Measurements from ENCODE around the gene KRT8.
A peak's percentile ranks its signal among the peaks of the same experiment; 100 is the strongest.
"Not testable (repeated sequence)": the region's sequence is repeated elsewhere in the genome, so short reads cannot be mapped to it uniquely, and the experiment has no call there.

KRT8 gene

DNA sequence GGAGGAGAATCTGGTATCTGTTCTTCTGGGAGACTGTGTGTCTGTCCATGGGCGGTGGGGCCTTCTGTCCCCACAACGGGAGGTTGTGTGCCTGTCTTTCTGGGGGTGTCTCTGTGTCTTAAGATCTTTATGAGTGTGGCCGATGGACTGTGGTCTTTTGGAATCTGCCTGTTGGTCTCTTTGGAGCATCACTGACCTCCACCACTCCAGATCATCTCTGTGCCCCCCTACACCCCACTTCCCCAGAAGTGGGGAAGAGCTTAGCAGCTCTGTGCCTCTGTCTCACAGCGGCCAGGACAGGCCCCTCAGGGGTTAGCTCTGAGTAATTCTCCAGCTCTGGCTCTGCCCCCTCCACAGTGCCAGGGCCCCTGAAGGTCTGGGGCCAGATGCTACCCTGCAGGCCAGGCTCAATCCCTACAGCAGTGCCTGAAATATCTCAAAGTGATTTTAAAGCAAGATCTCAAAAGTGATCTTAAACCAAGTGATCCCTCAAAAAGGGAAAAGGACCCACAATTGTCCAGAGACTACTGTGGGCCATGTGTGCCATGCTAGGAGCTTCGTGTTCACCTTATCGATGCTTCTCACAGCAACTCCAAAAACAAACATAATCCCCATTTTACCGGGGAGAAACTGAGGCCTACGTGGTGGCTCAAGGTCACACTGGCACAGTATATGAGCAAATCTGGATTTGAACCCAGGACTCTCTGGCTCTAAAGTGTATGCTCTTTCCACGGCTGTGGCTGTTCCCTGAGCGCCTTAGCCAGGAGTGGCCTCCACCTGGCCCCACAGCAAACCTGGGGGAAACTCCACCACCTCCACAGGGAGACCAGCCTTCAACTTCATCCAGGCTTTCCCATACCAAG, 30.1 kb downstream of the KRT8 start:
- DNase-seq (ENCODE audit: low spot score): no peak

DNA sequence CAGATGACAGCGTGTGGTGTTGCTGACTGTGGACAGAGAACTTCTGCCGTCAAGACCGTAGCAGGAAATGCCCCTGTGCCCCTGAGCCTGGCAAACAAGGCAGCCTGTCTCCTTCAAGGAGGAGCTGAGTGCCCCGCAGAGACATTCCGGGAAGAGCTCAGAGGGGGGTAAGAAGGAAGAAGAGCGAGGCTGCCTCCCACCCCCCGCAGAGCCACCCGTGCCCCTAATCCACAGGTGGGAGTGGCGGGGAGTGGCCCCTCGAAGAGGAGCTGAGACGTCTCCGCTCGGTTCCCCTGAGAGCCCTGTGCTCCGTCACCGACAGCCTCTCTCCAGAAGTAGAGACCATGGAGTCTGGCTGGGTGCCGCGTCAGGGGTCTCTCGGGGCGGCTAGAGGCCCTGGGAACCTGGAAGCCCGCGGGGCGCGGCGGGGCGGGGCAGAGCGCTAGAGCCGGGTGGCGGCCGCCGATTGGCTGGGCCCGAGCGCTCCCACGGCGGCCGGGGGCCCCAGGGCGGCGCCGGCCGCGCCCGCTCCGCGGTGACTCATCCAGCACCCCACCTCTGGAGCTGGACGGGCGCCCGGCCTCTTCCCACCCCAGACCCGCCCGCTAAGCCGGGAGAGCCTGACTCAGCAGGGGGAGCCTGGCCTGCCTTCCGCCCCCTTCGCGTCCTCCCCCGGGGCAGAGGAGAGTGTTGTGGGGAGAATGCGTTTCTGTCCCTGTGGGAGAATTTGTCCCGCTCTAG, 30.9 kb downstream of the KRT8 start:
- peak; percentile 21 for DNase-seq (ENCODE audit: low spot score)

DNA sequence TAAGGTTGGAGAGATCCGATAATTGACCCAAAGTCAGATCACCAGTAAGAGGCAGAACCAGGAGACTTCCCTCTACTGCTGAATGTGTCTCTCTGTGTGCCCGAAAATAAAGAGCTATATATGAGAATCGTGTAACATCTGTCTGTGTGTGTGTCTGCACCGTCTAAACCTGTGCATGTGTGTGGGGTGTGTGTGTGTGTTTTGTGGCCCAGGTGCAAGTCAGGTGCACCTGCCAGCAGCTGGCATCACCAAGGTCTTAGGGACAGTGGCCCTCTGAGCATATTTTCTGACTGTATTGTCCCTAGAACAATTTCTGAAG, 31.4 kb downstream of the KRT8 start:
- DNase-seq (ENCODE audit: low spot score): no peak

DNA sequence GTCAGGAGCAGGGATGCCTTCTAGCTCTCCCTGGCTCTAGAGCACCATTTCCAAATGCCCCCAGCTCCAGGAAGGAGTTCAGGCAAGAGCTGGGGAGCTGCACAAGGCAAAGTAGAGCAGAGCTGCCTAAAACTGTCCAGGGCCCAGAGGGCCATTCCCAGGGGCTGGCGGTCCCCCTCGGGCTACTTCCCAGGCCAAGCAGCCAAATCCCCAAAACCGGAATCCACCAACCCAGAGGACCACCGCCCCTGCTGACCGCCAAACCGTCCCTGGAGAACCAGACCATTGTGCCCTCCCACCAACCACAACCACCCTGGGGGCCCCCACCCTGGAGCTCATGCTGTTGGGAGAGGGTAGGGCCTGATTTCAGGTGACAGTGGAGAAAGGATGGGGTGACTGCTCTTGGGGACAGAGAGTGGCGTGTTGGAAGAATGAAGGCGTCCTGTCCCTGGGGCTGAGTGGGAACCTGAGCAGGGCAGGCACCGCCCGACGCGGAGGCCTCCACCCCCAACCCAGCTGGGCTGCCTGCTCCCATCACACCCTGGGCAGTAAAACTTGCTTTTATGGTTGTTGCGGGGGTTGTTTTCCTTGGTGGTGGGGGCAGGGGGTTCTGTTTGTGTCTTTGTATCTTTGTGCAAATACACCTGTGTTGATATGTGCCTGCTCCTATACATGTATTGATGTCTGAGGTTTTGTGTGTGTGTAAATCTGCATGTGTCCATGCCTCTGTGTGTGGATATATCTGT, 32.1 kb downstream of the KRT8 start:
- no peak for DNase-seq (ENCODE audit: low spot score)

DNA sequence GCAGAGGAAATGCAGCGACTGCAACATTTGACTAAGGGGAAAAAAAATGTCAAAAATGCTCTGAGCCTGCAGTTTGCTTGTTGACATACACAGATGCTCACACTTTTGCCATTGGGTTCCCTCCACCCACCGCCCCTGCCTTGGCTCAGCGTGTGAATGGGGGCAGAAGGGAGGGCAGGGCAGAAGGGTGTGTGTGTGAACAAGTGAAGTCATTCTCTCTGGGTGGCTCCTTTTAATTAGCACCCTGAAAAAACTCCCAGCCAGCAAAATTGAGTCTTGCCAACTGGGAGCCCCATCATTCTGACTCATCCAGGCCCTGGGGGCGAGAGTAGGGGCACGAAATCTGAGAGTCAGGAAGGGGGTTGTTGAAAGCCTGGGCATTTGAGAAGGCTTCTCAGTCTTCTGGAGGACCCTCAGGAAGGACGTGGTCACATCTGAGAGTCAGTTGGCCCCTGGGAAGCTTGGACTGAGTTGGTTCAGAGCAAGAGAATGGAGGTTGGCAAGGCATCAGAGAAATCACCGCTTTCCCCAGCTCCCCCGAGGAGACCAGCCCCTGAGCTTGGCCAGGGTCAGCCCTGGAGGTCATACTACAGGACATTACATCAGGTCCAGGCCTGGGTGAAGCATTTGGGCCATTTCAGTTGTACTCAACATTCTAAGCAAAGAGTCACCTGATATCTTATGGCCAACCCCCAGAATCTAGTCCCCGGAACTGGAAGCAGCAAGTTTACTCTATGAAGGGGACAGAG, 33.4 kb downstream of the KRT8 start:
- DNase-seq (ENCODE audit: low spot score): no peak

DNA sequence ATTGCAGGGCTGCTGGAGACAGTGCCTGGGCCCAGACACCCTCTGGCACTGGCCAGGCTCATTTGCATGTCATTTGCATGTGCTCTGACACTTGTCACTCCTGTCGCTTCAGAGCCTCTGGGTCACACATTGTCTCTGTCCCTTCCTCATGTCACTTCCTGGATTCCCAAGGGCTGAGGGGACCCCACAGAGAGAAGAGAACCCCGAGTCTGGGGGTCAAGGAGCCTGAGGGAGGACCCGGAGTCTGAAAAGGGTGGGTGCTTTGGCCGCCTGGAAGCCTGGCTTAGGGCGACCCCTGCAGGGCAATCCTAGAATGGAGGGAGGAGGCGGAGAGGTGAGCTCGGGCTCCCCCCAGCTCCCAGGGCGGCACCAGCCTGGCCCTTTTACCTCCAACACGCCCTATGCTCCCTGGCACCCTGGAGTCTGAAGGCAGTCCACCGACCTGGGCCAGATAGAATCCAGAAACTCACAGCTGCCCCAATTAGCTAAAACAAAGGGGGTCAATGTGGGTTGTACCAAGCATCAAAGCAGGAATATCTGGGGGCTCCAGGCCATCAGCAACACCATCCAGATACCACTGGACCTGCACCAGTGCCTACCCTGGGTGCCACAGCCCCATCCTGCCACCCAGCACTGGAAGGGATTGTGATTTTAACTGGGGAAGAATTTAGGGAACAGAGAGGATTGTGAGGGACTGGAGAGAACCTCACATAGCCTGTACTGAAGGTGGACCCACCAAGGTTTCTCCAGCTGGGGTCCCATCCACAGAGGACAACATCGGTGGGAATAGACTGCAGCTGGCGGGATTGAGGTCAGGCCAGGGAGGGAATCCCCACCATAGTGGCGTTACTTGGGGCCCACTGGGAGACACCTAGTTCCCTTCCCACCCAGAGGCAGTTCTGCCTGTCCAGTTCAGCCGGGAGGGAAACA, 34.2 kb downstream of the KRT8 start:
- DNase-seq (ENCODE audit: low spot score): peak; percentile 64

DNA sequence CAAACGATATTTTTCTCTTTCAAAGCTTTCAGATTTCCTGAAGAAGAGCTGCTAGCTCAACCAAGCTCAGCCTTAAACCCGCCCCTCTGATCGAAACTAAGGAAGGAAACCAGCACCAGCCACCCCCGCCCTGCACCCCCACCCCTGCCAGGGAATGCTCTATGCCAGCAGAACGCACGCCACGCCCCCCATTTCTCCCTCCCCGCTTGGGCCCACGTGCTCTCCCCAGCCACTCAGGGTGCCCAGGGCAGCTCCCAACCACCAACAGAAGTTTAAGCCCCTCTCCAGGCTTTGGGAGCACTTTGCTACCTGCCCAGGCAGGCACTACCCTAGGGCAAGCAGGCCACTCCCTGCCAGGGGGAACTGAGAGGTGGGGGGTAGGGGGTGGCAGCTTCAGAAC, 37.2 kb downstream of the KRT8 start:
- no peak for DNase-seq (ENCODE audit: low spot score)

DNA sequence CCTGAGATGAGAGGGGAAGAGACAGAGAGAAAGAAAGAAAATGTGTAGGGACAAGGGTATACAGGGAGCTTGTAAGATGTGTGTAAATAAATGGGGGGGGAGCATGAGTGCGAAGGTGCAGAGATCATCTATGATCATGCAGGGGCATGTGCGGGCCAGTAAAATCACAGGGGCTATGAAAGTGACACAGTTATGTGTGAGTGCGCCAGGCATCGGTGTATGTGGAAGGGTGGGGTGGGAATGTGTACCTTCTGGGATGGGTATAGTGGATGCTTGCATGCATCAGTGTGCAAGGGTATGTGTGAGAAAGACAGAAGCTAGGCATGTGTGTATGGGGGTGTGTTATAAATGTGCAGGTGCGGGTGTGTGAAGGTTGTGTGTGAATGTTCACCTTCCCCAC, 37.7 kb downstream of the KRT8 start:
- DNase-seq (ENCODE audit: low spot score): no peak

DNA sequence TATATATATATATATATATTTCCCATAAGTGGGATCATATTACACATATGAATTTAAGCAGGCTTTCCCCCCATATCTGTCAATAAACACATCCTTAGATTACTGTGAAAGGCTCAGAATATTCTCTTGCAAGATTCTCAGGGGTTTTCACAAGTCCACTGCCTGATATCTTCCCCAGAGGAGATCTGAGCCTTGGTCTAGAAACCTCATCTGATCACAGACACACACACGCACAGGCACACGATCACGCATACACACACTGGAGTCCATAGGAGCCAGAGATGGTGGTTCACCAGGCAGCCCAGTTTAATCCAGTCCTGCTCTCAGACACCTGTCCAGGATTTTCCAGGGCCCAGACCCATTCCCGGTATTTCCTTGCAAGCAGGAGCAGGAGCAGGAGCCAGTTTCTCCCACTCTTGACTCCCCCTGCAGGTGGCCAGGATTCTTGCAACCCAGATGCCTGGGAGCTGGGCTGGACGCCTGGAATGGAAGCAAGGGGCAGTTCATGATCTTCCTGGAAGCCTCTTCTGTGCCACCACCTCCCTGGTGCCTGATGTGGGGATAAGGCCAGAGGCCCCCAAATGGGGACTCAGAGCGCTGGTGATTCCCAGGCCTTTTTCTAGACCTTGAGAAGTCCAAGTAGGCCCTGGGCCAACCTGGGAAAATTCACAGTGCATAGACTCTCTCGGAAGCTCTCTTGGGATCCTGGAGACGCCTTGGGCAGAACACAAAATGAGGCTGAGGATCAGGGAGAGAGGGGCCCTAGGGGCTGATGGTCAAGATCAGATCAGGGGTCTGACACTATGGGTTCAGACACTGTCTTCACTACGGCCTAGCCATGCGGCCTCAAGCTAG, 39.6 kb downstream of the KRT8 start:
- no peak for DNase-seq (ENCODE audit: low spot score)

DNA sequence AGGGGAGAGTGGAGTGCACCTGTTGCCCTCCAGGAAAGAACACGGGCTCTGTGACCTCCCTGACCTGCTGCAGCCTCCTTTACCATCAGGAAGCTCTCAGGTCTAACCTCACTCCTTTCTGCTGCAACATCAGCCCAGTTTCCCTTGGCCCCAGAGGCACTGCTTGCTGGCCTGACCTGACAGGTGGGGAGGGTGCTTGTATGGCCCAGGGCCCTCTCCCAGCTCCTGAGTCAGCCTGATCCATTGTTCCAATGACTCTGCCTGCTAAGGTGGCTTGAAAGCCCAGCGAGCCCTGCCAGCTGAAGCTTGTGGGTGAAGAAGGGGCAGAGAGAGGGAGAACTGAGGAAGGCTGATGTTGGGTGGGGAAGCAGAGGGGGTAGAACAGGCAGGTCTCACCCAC, 42.9 kb downstream of the KRT8 start:
- no peak for DNase-seq (ENCODE audit: low spot score)

DNA sequence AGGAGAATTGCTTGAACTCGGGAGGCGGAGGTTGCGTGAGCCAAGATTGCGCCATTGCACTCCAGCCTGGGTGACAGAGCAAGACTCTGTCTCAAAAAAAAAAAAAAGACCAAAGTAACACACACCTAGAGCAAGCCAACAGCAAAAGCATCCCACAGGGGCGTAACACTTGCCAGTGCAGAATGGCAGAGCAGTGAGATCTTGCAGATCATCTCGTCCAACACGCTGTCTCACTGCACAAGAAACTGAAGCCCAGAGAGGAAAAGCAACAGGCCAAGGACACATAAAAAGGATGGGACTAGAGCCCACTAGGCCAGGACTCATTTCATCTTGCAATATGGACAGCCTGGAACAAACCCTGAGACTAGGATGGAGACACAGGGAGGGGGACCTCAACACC, 43.4 kb downstream of the KRT8 start:
- DNase-seq (ENCODE audit: low spot score): no peak

DNA sequence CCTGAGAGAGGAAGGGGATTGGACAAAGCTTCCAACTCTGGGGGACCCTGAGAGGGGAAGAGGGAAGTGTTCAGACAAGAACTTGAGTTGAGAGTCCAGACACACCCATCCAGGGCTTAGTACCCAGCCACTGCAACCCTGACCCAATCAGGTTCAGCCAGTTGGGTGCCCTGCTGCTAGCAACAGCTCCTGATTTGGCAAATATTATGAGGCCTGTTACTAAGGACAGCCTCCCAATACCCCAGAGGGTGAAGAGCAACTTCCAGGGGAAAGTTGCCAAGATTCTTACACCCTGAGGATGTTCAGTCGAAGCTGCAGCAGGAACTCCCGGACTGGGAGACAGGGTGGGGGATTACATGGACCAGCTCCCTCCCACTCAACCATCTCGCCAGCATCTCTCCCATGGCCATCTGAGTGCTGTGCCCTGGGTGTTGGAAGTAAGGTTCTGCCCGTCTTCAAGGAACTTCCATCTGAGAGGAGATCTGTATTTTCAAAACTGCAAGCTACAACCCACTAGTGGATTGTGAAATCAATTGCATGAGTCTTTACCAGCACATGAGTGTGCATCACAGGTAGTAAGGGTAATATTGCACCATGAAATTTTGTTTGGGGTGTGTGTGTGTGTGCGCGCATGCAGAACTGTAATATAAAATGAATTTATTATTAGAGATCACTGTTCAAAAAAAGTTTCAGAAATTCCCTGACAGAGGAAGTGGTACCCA, 44.6 kb downstream of the KRT8 start:
- no peak for DNase-seq (ENCODE audit: low spot score)

DNA sequence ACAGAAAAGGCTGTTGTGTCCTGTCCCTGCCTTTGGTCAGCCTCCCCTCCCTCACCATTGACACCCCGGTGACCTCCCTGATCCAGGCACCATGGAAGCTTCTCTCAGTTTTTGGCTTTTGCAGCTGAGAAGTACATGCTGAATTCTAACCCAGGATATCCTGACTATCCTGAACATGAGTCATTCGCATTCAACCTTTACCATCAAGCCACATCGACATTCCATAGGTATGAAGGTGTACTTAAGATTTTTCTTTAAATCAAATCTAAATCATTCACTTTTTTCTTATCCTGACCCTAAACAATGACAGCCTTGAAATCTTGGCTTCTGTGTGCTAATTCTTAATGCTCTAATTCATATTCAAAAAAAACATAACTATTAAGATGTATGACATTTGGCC, 47.4 kb downstream of the KRT8 start:
- DNase-seq (ENCODE audit: low spot score): no peak

DNA sequence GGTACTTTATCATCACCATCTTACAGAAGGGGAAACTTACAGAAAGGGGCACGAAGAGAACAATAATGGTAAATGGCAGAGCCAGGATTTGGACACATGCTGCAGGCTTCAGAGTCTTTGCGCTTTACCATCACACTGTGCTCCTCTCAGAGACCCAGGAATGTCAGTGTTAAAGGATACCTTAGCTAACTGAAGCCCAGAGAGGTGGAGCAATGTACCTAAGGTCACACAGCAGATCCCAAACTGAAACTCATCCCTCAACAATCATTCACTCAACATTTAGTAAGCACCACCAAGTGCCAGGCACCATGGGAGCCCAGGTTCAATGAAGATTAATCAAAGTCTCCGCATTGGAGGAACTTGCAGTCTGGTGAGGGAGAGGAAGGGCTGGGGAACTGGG, 48.1 kb downstream of the KRT8 start:
- DNase-seq (ENCODE audit: low spot score): no peak

DNA sequence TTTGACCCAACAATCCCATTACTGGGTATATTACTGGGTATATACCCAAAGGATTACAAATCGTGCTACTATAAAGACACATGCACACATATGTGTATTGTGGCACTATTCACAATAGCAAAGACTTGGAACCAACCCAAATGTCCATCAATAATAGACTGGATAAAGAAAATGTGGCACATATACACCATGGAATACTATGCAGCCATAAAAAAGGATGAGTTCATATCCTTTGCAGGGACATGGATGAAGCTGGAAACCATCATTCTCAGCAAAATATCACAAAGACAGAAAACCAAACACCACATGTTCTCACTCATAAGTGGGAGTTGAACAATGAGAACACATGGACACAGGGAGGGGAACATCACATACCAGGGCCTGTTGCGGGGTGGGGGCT, 48.8 kb downstream of the KRT8 start:
- DNase-seq (ENCODE audit: low spot score): not testable (repeated sequence)

DNA sequence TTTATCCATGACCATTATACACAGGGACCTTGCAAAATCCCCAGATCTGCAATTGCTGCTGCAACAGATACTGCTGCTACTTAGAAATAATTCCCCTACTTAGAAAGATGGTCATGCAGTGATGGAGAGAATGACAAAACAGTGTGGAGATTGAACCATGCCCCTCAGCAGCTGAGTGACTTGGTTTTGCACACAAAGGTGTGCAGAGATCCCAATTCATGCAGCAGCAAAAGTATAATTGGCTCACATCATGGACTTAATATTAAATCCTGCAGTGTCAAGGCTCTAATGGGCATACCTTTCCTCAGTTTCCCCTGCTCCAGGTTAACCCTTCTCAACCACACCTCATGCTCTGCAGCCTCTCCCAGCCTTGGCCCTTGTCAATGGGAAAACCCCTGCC, 53.1 kb downstream of the KRT8 start:
- no peak for DNase-seq (ENCODE audit: low spot score)

DNA sequence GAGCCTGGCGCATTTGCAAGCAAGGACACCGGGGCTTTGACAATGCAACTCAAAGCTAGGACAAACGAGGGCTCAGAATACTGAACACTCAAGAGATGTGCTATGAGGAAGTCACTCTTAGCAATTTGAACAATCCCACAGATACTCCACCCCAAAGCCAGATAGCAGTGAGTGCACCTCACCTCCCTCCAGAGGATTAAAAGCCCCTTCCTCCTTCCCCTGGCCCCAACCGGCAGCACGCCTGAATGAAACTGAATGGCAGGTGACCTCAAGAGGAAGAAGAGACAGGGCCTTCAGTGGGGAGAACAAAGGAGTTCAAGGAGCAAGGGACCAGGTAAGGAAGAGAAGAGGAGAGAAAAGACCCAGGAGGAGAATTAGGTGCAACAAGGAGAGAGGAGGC, 54.2 kb downstream of the KRT8 start:
- no peak for DNase-seq (ENCODE audit: low spot score)

DNA sequence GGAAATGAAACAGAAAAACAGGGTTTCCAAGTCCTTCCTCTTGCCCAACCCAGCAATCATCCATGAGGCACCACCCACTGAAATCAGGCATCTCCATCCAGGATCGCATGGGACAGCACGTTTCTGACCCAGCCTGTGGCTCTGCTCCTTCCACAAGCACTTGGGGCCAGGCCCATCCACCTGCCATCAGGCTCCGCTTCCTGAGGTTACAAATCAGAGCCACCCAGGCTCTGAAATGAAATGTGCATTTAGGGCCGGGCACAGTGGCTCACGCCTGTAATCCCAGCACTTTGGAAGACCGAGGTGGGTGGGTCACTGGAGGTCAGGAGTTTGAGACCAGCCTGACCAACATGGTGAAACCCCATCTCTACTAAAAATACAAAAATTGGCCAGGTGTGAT, 55.4 kb downstream of the KRT8 start:
- no peak for DNase-seq (ENCODE audit: low spot score)

DNA sequence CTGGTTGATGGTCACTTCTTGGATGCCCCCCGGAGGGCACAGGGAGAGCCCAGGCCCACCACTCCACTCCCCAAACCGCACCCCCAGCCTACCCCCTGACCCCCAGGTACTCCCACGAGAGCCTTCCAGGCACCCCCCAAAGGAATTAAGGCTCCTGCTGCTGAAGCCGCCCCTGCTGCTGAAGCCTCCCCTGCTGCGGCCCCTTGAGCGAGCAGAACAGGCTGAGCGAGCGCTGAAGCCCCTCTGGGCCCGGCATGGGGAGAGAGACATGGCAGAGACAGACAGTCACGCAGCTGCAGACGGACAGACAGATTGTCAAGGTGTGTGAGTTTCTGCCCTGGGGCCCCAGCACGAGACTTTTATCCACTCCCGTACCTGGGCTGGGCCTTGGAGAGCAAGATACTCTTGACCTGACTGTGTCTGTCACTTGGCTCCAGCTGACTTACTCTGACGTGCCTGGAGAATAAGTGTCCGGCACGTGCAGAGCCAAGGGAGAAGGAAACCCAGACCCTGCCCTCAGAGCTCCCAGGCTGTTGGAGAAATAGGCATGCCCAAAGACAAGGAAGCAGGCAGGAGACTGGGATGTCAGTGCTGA, 56.1 kb downstream of the KRT8 start, which contains the start of gene KRT78:
KRT78 (minus strand) TSS at position 334 of the 595 bp plus-strand sequence; CDS start at position 270, 64 bp downstream.
- DNase-seq (ENCODE audit: low spot score): no peak
